DND-41 (cell line): Measurements from ENCODE around the gene CIP2A.
"Not testable (repeated sequence)": the region's sequence is repeated elsewhere in the genome, so short reads cannot be mapped to it uniquely, and the experiment has no call there.

Experiments used
- ATAC-seq: fragments of 200-7000 bp; cut with Tn5 transposase; 3 replicates; pipeline ENCODE4 v1.9.1; 2021; ENCODE audit warnings: low read depth; ENCODE audit not compliant: insufficient read depth
- DNase-seq: peaks from one replicate; pipeline ENCODE4 v3.0.0-alpha.2; 2020
- H2AFZ ChIP-seq: 2 replicates; pipeline ENCODE4 v1.6.0; 2012; ENCODE audit warnings: low read depth, low read length
- H3K27ac ChIP-seq: 2 replicates; pipeline ENCODE4 v1.5.1; 2012; ENCODE audit warnings: low read length, inconsistent platforms
- H3K27me3 ChIP-seq: fragments of 200-600 bp; sonication (generic); 2 replicates; pipeline ENCODE4 v1.6.0; 2012; ENCODE audit warnings: low read length, mild to moderate bottlenecking, inconsistent platforms; ENCODE audit not compliant: insufficient read depth, poor library complexity
- H3K36me3 ChIP-seq: 2 replicates; pipeline ENCODE4 v1.5.1; 2012; ENCODE audit warnings: low read length, inconsistent platforms; ENCODE audit not compliant: insufficient read depth
- H3K4me1 ChIP-seq: 2 replicates; pipeline ENCODE4 v1.5.1; 2012; ENCODE audit warnings: mild to moderate bottlenecking, low read length; ENCODE audit not compliant: insufficient read depth
- H3K4me2 ChIP-seq: 2 replicates; pipeline ENCODE4 v1.6.0; 2012; ENCODE audit warnings: mild to moderate bottlenecking, moderate library complexity, low read length, inconsistent platforms; ENCODE audit not compliant: insufficient read depth
- H3K4me3 ChIP-seq, 2 experiments: fragments of 200-600 bp in 1 of 2; shearing (Covaris generic) in 1 of 2; 2 replicates each; pipeline ENCODE4 v1.5.1; 2012 to 2016; ENCODE audit warnings: inconsistent platforms in 2 of 2, low read length in 2 of 2, mild to moderate bottlenecking in 2 of 2, low read depth in 1 of 2, moderate library complexity in 1 of 2
- H3K79me2 ChIP-seq: 2 replicates; pipeline ENCODE4 v1.6.0; 2012; ENCODE audit warnings: low read length, inconsistent platforms; ENCODE audit not compliant: insufficient read depth
- H3K9ac ChIP-seq: 2 replicates; pipeline ENCODE4 v1.6.0; 2012; ENCODE audit warnings: low read depth, mild to moderate bottlenecking, inconsistent platforms, low read length, moderate library complexity
- H3K9me3 ChIP-seq: 2 replicates; pipeline ENCODE4 v1.5.1; 2012; ENCODE audit warnings: low read length, moderate library complexity, mild to moderate bottlenecking, inconsistent platforms; ENCODE audit not compliant: insufficient read depth, severe bottlenecking
- H4K20me1 ChIP-seq: 2 replicates; pipeline ENCODE4 v1.6.0; 2012; ENCODE audit warnings: low read length; ENCODE audit not compliant: insufficient read depth
- CTCF ChIP-seq: IDR thresholded peaks from 2 replicates; pipeline ENCODE4 v1.5.1; 2012; ENCODE audit warnings: borderline replicate concordance, low read length, moderate library complexity, mild to moderate bottlenecking; ENCODE audit not compliant: poor library complexity, severe bottlenecking; ENCODE audit errors: extremely low read depth
- EZH2 ChIP-seq: IDR thresholded peaks from 3 replicates; pipeline ENCODE4 v1.6.1; 2012; ENCODE audit warnings: borderline replicate concordance, low read depth, mild to moderate bottlenecking, moderate library complexity, low read length, inconsistent platforms; ENCODE audit not compliant: severe bottlenecking

CIP2A gene

GRCh38 chr3:108620250-108620649 lies 31.0 kb upstream of the CIP2A start:
- H3K36me3 ChIP-seq = no peaks in the 10 kb centered on the region
- DNase-seq (no peak), ATAC-seq (no peak)
- H3K4me3 ChIP-seq = no peak overlapping the region
- TF ChIP-seq CTCF (no peak), EZH2 (no peak)
- no peaks in the 10 kb centered on the region for H4K20me1 ChIP-seq
- H3K79me2 ChIP-seq = no peaks in the 10 kb centered on the region
- no peak overlapping the region for H3K4me2 ChIP-seq
- no peaks in the 10 kb centered on the region for H3K27me3 ChIP-seq
- no peak overlapping the region for H2AFZ ChIP-seq
- H3K27ac ChIP-seq = no peak overlapping the region
- no peaks in the 10 kb centered on the region for H3K4me1 ChIP-seq
- no peak overlapping the region for H3K9ac ChIP-seq
- no peaks in the 10 kb centered on the region for H3K9me3 ChIP-seq

GRCh38 chr3:108616090-108616489 lies 26.9 kb upstream of the CIP2A start:
- not testable (repeated sequence) for DNase-seq, H3K36me3 ChIP-seq, H3K9me3 ChIP-seq, H3K9ac ChIP-seq, H4K20me1 ChIP-seq, H3K79me2 ChIP-seq, H3K27ac ChIP-seq, H3K4me2 ChIP-seq, H3K4me3 ChIP-seq, H2AFZ ChIP-seq, ATAC-seq, H3K27me3 ChIP-seq, H3K4me1 ChIP-seq

GRCh38 chr3:108610651-108611050 lies 21.4 kb upstream of the CIP2A start:
- no peak for ATAC-seq

GRCh38 chr3:108608750-108609149 lies 19.5 kb upstream of the CIP2A start:
- Histone ChIP-seq H3K27ac (no peak overlapping the region), H3K4me1 (peaks cover 10% of the 10 kb centered on the region), H3K4me3 (no peak overlapping the region), H2AFZ (no peak overlapping the region), H3K9me3 (no peaks in the 10 kb centered on the region), H3K4me2 (no peak overlapping the region), H4K20me1 (no peaks in the 10 kb centered on the region), H3K9ac (no peak overlapping the region), H3K27me3 (no peaks in the 10 kb centered on the region), H3K79me2 (no peaks in the 10 kb centered on the region), H3K36me3 (no peaks in the 10 kb centered on the region)
- TF ChIP-seq CTCF (no peak), EZH2 (no peak)
- no peak for ATAC-seq
- no peak for DNase-seq

More at GRCh38 chr3:108610651-108611050, 21.4 kb upstream of the CIP2A start:
- no peak for DNase-seq
- Histone ChIP-seq H3K4me3 (no peak overlapping the region), H4K20me1 (no peaks in the 10 kb centered on the region), H3K79me2 (no peaks in the 10 kb centered on the region), H3K27me3 (no peaks in the 10 kb centered on the region), H3K9me3 (no peaks in the 10 kb centered on the region), H3K36me3 (no peaks in the 10 kb centered on the region), H3K9ac (no peak overlapping the region), H3K4me2 (no peak overlapping the region), H3K4me1 (no peaks in the 10 kb centered on the region), H3K27ac (no peak overlapping the region), H2AFZ (no peak overlapping the region)
- TF ChIP-seq EZH2 (no peak), CTCF (no peak)
